Stimulated activated naive B cell treated with anti-CD40 and anti-IgM and Interleukin-4, amounts not matched to agents 10 μg/mL and 1 μg/mL and 100 μg/mL, for 72 hours (primary cell): ENCODE results near the gene CKS1B.
A peak's percentile ranks its signal among the peaks of the same experiment; 100 is the strongest.

ENCODE experiments used
- ATAC-seq, 2 donors: fragments of 150-1000 bp; cut with Tn5 transposase; replicated peaks; 2 replicates each; pipeline ENCODE4 v1.10.0; 2021; ENCODE audit warnings: moderate library complexity in 1 of 2
- DNase-seq: peaks from one replicate; pipeline ENCODE4 v3.0.0; 2021
- H3K27ac Mint-ChIP-seq: one replicate; pipeline ENCODE4 v1.8.0; 2022; ENCODE audit warnings: mild to moderate bottlenecking, mixed read lengths
- H3K27me3 Mint-ChIP-seq, 2 donors: one replicate each; pipeline ENCODE4 v1.8.0; 2022; ENCODE audit warnings: mixed read lengths in 2 of 2
- H3K36me3 Mint-ChIP-seq, 2 donors: one replicate each; pipeline ENCODE4 v1.8.0; 2022; ENCODE audit warnings: mixed read lengths in 2 of 2, mild to moderate bottlenecking in 1 of 2
- H3K4me1 Mint-ChIP-seq, 2 donors: one replicate each; pipeline ENCODE4 v1.8.0; 2022; ENCODE audit warnings: mixed read lengths in 2 of 2, mild to moderate bottlenecking in 1 of 2
- H3K4me3 Mint-ChIP-seq, 2 donors: one replicate each; pipeline ENCODE4 v1.8.0; 2022; ENCODE audit warnings: mild to moderate bottlenecking in 2 of 2, mixed read lengths in 2 of 2, moderate library complexity in 1 of 2
- H3K9me3 Mint-ChIP-seq, 2 donors: one replicate each; pipeline ENCODE4 v1.8.0; 2022; ENCODE audit warnings: mixed read lengths in 2 of 2, mild to moderate bottlenecking in 1 of 2

CKS1B gene

GRCh38 chr1:154955718-154956543, 18.6 kb upstream of the CKS1B start, which contains the start of gene PBXIP1:
PBXIP1 (minus strand) TSS chr1:154956099; CDS start chr1:154953721, 2,378 bp downstream.
- H3K36me3 Mint-ChIP-seq: peaks cover 7 to 11% of the 10 kb centered on the region in 2 donors

GRCh38 chr1:154956544-154956941, 17.9 kb upstream of the CKS1B start:
- ATAC-seq (no peak), DNase-seq (no peak)
- Mint-ChIP-seq H3K27me3 (no peaks in the 10 kb centered on the region), H3K4me3 (peak overlapping the region; percentile 93 to 94), H3K9me3 (no peaks in the 10 kb centered on the region), H3K27ac (peak overlapping the region; percentile 96), H3K36me3 (peaks cover 7 to 11% of the 10 kb centered on the region in 2 donors), H3K4me1 (peaks cover 54 to 82% of the 10 kb centered on the region in 2 donors)

More at GRCh38 chr1:154955718-154956543, 18.6 kb upstream of the CKS1B start, which contains the start of gene PBXIP1:
- Mint-ChIP-seq H3K4me3 (peak within 1 kb of the TSS; percentile 93 to 94), H3K4me1 (peaks cover 58 to 86% of the 10 kb centered on the region in 2 donors), H3K9me3 (no peaks in the 10 kb centered on the region), H3K27me3 (no peaks in the 10 kb centered on the region), H3K27ac (peak within 1 kb of the TSS; percentile 96)
- ATAC-seq (peak; percentile 75 to 83), DNase-seq (peak; percentile 83)

- H3K36me3 Mint-ChIP-seq: peaks cover 7 to 12% of the 10 kb centered on the region in 2 donors
- H3K27me3 Mint-ChIP-seq: no peaks in the 10 kb centered on the region
- no peak for DNase-seq
- ATAC-seq: no peak
- no peak overlapping the region for H3K27ac Mint-ChIP-seq
- H3K4me3 Mint-ChIP-seq: no peak overlapping the region
- H3K4me1 Mint-ChIP-seq: peaks cover 49 to 76% of the 10 kb centered on the region in 2 donors
- no peaks in the 10 kb centered on the region for H3K9me3 Mint-ChIP-seq
Measured at GRCh38 chr1:154957091-154957657, 17.3 kb upstream of the CKS1B start.

- Mint-ChIP-seq H3K27me3 (no peaks in the 10 kb centered on the region), H3K4me3 (no peak overlapping the region), H3K36me3 (peaks cover 13 to 17% of the 10 kb centered on the region in 2 donors), H3K4me1 (peaks cover 43 to 76% of the 10 kb centered on the region in 2 donors), H3K27ac (no peak overlapping the region), H3K9me3 (no peaks in the 10 kb centered on the region)
- DNase-seq: no peak
- ATAC-seq: no peak
Measured at GRCh38 chr1:154958036-154958435, 16.4 kb upstream of the CKS1B start.

GRCh38 chr1:154958681-154959425, 15.6 kb upstream of the CKS1B start:
- Mint-ChIP-seq H3K9me3 (no peaks in the 10 kb centered on the region), H3K36me3 (peaks cover 18 to 25% of the 10 kb centered on the region in 2 donors), H3K4me1 (peaks cover 43 to 76% of the 10 kb centered on the region in 2 donors), H3K4me3 (peak overlapping the region in 1 of 2 donors; percentile 4), H3K27ac (no peak overlapping the region), H3K27me3 (no peaks in the 10 kb centered on the region)
- ATAC-seq: no peak
- no peak for DNase-seq

GRCh38 chr1:154959426-154959780, 15.1 kb upstream of the CKS1B start:
- no peak for DNase-seq
- H3K27me3 Mint-ChIP-seq: no peaks in the 10 kb centered on the region
- H3K9me3 Mint-ChIP-seq: no peaks in the 10 kb centered on the region
- H3K4me1 Mint-ChIP-seq: peaks cover 40 to 74% of the 10 kb centered on the region in 2 donors
- H3K4me3 Mint-ChIP-seq: peak overlapping the region; percentile 88
- ATAC-seq: no peak
- H3K27ac Mint-ChIP-seq: no peak overlapping the region
- peaks cover 20 to 28% of the 10 kb centered on the region in 2 donors for H3K36me3 Mint-ChIP-seq

- H3K36me3 Mint-ChIP-seq: peaks cover 25 to 34% of the 10 kb centered on the region in 2 donors
- H3K4me3 Mint-ChIP-seq: peak overlapping the region; percentile 88
- H3K27me3 Mint-ChIP-seq: no peaks in the 10 kb centered on the region
- H3K27ac Mint-ChIP-seq: peak overlapping the region; percentile 93
- H3K4me1 Mint-ChIP-seq: peaks cover 32 to 62% of the 10 kb centered on the region in 2 donors
- no peak for DNase-seq
- no peaks in the 10 kb centered on the region for H3K9me3 Mint-ChIP-seq
- no peak for ATAC-seq
Measured at GRCh38 chr1:154960446-154961136, 13.9 kb upstream of the CKS1B start.

GRCh38 chr1:154961207-154962155, 13.0 kb upstream of the CKS1B start, which contains the start of gene PYGO2:
PYGO2 (minus strand) TSS chr1:154961782; CDS start chr1:154961576, 206 bp downstream.
- peak; percentile 78 for DNase-seq
- peaks cover 24 to 53% of the 10 kb centered on the region in 2 donors for H3K4me1 Mint-ChIP-seq

GRCh38 chr1:154962156-154962749, 12.2 kb upstream of the CKS1B start:
- Mint-ChIP-seq H3K4me1 (peaks cover 21 to 49% of the 10 kb centered on the region in 2 donors), H3K4me3 (peak overlapping the region; percentile 88 to 90), H3K27me3 (no peaks in the 10 kb centered on the region), H3K9me3 (no peaks in the 10 kb centered on the region), H3K27ac (peak overlapping the region; percentile 97), H3K36me3 (peaks cover 27 to 38% of the 10 kb centered on the region in 2 donors)
- peak; percentile 41 for ATAC-seq
- no peak for DNase-seq

More at GRCh38 chr1:154961207-154962155, 13.0 kb upstream of the CKS1B start, which contains the start of gene PYGO2:
- Mint-ChIP-seq H3K36me3 (peaks cover 26 to 36% of the 10 kb centered on the region in 2 donors), H3K4me3 (peak within 1 kb of the TSS; percentile 88 to 90), H3K27ac (peak within 1 kb of the TSS; percentile 97), H3K27me3 (no peaks in the 10 kb centered on the region), H3K9me3 (no peaks in the 10 kb centered on the region)
- peak; percentile 85 to 87 for ATAC-seq

GRCh38 chr1:154962795-154963330, 11.6 kb upstream of the CKS1B start:
- peaks cover 33 to 44% of the 10 kb centered on the region in 2 donors for H3K36me3 Mint-ChIP-seq
- H3K27me3 Mint-ChIP-seq: no peaks in the 10 kb centered on the region
- H3K4me3 Mint-ChIP-seq: peak overlapping the region; percentile 88 to 90
- ATAC-seq: no peak
- peak overlapping the region; percentile 81 for H3K27ac Mint-ChIP-seq
- DNase-seq: no peak
- H3K4me1 Mint-ChIP-seq: peaks cover 19 to 44% of the 10 kb centered on the region in 2 donors
- no peaks in the 10 kb centered on the region for H3K9me3 Mint-ChIP-seq

- Mint-ChIP-seq H3K36me3 (peaks cover 34 to 48% of the 10 kb centered on the region in 2 donors), H3K9me3 (no peaks in the 10 kb centered on the region), H3K4me1 (peaks cover 16 to 52% of the 10 kb centered on the region in 2 donors), H3K27me3 (no peaks in the 10 kb centered on the region), H3K27ac (no peak overlapping the region), H3K4me3 (no peak overlapping the region)
- DNase-seq (no peak), ATAC-seq (no peak)
Measured at GRCh38 chr1:154963643-154964042, 10.8 kb upstream of the CKS1B start.

- DNase-seq: no peak
- no peaks in the 10 kb centered on the region for H3K9me3 Mint-ChIP-seq
- no peak overlapping the region for H3K4me3 Mint-ChIP-seq
- peak overlapping the region; percentile 20 for H3K27ac Mint-ChIP-seq
- no peak for ATAC-seq
- H3K27me3 Mint-ChIP-seq: no peaks in the 10 kb centered on the region
- H3K4me1 Mint-ChIP-seq: peaks cover 20 to 53% of the 10 kb centered on the region in 2 donors
- H3K36me3 Mint-ChIP-seq: peaks cover 40 to 52% of the 10 kb centered on the region in 2 donors
Measured at GRCh38 chr1:154964359-154964758, 10.1 kb upstream of the CKS1B start.
